WTC11 (cell line): Measurements from ENCODE around the gene ZMYND8. TPM values are rescaled to one million over a fixed set of nuclear protein-coding genes. Genes with fewer than 3 reads are reported as not detected.

Experiments used
- ATAC-seq: fragments of 200-7000 bp; cut with Tn5 transposase; 2 replicates; pipeline ENCODE4 v1.10.0; 2021; ENCODE audit warnings: mild to moderate bottlenecking, moderate library complexity
- CTCF ChIA-PET: fragments of 300-600 bp; sonication (Branson Sonifier 250); formaldehyde crosslinking; loops from one replicate; lab custom pipeline; 2021; ENCODE audit warnings: antibody characterized with exemption; lab: Charles Lee
- POLR2A ChIA-PET: fragments of 350-600 bp; sonication (Branson Sonifier 250); formaldehyde crosslinking; loops from one replicate; lab custom pipeline; 2021; ENCODE audit warnings: antibody characterized with exemption; lab: Charles Lee
- DNase-seq: peaks from one replicate; pipeline ENCODE4 v3.0.0; 2021; ENCODE audit warnings: low spot score
- H3K27ac Mint-ChIP-seq: 2 replicates; pipeline ENCODE4 v1.8.0; 2021; ENCODE audit warnings: mixed read lengths
- H3K27me3 Mint-ChIP-seq: 2 replicates; pipeline ENCODE4 v1.8.0; 2021; ENCODE audit warnings: low read depth, mild to moderate bottlenecking, moderate library complexity, mixed read lengths
- H3K36me3 Mint-ChIP-seq: 2 replicates; pipeline ENCODE4 v1.8.0; 2021; ENCODE audit warnings: mixed read lengths
- H3K4me1 Mint-ChIP-seq: 2 replicates; pipeline ENCODE4 v1.8.0; 2022; ENCODE audit warnings: mixed read lengths
- H3K4me3 Mint-ChIP-seq: 2 replicates; pipeline ENCODE4 v1.8.0; 2021; ENCODE audit warnings: mild to moderate bottlenecking, moderate library complexity, mixed read lengths
- H3K9me3 Mint-ChIP-seq: 2 replicates; pipeline ENCODE4 v1.8.0; 2021; ENCODE audit warnings: mixed read lengths
- ATF2 ChIP-seq: sonication (generic); formaldehyde crosslinking; IDR thresholded peaks from 2 replicates; pipeline ENCODE4 v1.8.1; 2022; ENCODE audit warnings: low read depth, missing genetic modification reagents, borderline replicate concordance
- CBFB ChIP-seq: sonication (generic); formaldehyde crosslinking; IDR thresholded peaks from 2 replicates; pipeline ENCODE4 v1.8.1; 2022; ENCODE audit warnings: mild to moderate bottlenecking, low read depth, missing genetic modification reagents
- CREM ChIP-seq: sonication (generic); formaldehyde crosslinking; IDR thresholded peaks from 2 replicates; pipeline ENCODE4 v1.8.1; 2022; ENCODE audit warnings: mild to moderate bottlenecking, missing genetic modification reagents, moderate library complexity
- E2F4 ChIP-seq: sonication (generic); formaldehyde crosslinking; IDR thresholded peaks from 2 replicates; pipeline ENCODE4 v1.8.1; 2022; ENCODE audit warnings: low read depth, mild to moderate bottlenecking, moderate library complexity, missing genetic modification reagents, borderline replicate concordance
- EMX1 ChIP-seq: fragments of 250-450 bp; sonication (Bioruptor Pico); IDR thresholded peaks from 2 replicates; pipeline ENCODE4 v1.8.0; 2021; ENCODE audit warnings: mild to moderate bottlenecking
- ERG ChIP-seq: fragments of 250-450 bp; sonication (Bioruptor Pico); IDR thresholded peaks from 2 replicates; pipeline ENCODE4 v1.8.0; 2021; ENCODE audit warnings: mild to moderate bottlenecking
- FOXP1 ChIP-seq: sonication (generic); formaldehyde crosslinking; IDR thresholded peaks from 2 replicates; pipeline ENCODE4 v1.8.0; 2022; ENCODE audit warnings: missing genetic modification reagents, mild to moderate bottlenecking, moderate library complexity, borderline replicate concordance
- IRF1 ChIP-seq: sonication (generic); formaldehyde crosslinking; IDR thresholded peaks from 2 replicates; pipeline ENCODE4 v1.8.0; 2023; ENCODE audit warnings: missing genetic modification reagents
- OVOL2 ChIP-seq: fragments of 250-450 bp; sonication (Bioruptor Pico); IDR thresholded peaks from 2 replicates; pipeline ENCODE4 v1.9.0; 2021; ENCODE audit warnings: mild to moderate bottlenecking, borderline replicate concordance
- SMAD4 ChIP-seq: sonication (generic); formaldehyde crosslinking; IDR thresholded peaks from 2 replicates; pipeline ENCODE4 v1.8.0; 2022; ENCODE audit warnings: mild to moderate bottlenecking, missing genetic modification reagents
- SP1 ChIP-seq: sonication (generic); formaldehyde crosslinking; conservative IDR thresholded peaks from 2 replicates; pipeline ENCODE4 v1.8.1; 2022; ENCODE audit warnings: missing genetic modification reagents
- STAT6 ChIP-seq: sonication (generic); formaldehyde crosslinking; conservative IDR thresholded peaks from 2 replicates; pipeline ENCODE4 v1.8.1; 2023; ENCODE audit warnings: mild to moderate bottlenecking, low read depth, missing genetic modification reagents, moderate library complexity
- ZNF263 ChIP-seq: sonication (generic); formaldehyde crosslinking; IDR thresholded peaks from 2 replicates; pipeline ENCODE4 v1.8.1; 2022; ENCODE audit warnings: low read depth, mild to moderate bottlenecking, moderate library complexity, missing genetic modification reagents
- total RNA-seq: library from RNA; stranded (reverse); gene quantifications from 3 replicates; pipeline ENCODE4 v1.2.3, GENCODE V29; 2021
- TF ChIP-seq, protein P1 (sequence below): fragments of 250-450 bp; sonication (Bioruptor Pico); IDR thresholded peaks from 2 replicates; pipeline ENCODE4 v2.1.2; 2022; ENCODE audit warnings: mild to moderate bottlenecking, moderate library complexity
- TF ChIP-seq, protein P2 (sequence below): sonication (generic); formaldehyde crosslinking; IDR thresholded peaks from 2 replicates; pipeline ENCODE4 v1.8.0; 2023; ENCODE audit warnings: mild to moderate bottlenecking, missing genetic modification reagents
- TF ChIP-seq, protein P3 (sequence below): sonication (generic); formaldehyde crosslinking; IDR thresholded peaks from 2 replicates; pipeline ENCODE4 v1.8.1; 2022; ENCODE audit warnings: mild to moderate bottlenecking, missing genetic modification reagents, moderate library complexity, borderline replicate concordance
- TF ChIP-seq, protein P4 (sequence below): fragments of 200-600 bp; IDR thresholded peaks from 2 replicates; pipeline ENCODE4 v1.8.0; 2022; ENCODE audit warnings: antibody characterized with exemption

Gene ZMYND8
- total RNA-seq, 1 experiment from 2014 or later = 114 TPM

DNA sequence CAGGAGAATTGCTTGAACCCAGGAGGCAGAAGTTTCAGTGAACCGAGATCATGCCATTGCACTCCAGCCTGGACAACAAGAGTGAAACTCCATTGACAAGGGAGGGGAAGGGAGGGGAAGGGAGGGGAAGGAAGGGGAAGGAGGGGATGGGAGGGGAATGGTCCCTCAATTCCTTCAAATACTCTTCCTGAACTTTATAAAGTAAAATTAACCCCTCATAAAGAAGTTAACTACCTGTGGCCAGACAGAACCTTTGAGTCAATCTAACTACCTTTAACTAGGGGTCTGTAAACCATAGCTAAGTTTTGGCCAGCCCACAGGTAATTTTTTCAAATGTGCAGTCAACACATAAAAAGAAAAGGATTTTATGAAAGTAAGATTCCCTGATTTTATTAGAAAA is 131.0 kb downstream of the ZMYND8 start (continued):
- no peak for TF ChIP-seq STAT6 (CRISPR knock-in tag)
- no peak for TF ChIP-seq CREM (CRISPR knock-in tag)
- no peak for TF ChIP-seq FOXP1 (CRISPR knock-in tag)
- TF ChIP-seq ATF2 = no peak
- TF ChIP-seq EMX1 = no peak
- TF ChIP-seq, protein P1, sequence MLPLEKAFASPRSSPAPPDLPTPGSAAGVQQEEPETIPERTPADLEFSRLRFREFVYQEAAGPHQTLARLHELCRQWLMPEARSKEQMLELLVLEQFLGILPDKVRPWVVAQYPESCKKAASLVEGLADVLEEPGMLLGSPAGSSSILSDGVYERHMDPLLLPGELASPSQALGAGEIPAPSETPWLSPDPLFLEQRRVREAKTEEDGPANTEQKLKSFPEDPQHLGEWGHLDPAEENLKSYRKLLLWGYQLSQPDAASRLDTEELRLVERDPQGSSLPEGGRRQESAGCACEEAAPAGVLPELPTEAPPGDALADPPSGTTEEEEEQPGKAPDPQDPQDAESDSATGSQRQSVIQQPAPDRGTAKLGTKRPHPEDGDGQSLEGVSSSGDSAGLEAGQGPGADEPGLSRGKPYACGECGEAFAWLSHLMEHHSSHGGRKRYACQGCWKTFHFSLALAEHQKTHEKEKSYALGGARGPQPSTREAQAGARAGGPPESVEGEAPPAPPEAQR = no peak
- TF ChIP-seq, protein P2, sequence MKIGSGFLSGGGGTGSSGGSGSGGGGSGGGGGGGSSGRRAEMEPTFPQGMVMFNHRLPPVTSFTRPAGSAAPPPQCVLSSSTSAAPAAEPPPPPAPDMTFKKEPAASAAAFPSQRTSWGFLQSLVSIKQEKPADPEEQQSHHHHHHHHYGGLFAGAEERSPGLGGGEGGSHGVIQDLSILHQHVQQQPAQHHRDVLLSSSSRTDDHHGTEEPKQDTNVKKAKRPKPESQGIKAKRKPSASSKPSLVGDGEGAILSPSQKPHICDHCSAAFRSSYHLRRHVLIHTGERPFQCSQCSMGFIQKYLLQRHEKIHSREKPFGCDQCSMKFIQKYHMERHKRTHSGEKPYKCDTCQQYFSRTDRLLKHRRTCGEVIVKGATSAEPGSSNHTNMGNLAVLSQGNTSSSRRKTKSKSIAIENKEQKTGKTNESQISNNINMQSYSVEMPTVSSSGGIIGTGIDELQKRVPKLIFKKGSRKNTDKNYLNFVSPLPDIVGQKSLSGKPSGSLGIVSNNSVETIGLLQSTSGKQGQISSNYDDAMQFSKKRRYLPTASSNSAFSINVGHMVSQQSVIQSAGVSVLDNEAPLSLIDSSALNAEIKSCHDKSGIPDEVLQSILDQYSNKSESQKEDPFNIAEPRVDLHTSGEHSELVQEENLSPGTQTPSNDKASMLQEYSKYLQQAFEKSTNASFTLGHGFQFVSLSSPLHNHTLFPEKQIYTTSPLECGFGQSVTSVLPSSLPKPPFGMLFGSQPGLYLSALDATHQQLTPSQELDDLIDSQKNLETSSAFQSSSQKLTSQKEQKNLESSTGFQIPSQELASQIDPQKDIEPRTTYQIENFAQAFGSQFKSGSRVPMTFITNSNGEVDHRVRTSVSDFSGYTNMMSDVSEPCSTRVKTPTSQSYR = no peak
- TF ChIP-seq CBFB = no peak
- TF ChIP-seq IRF1 (CRISPR knock-in tag) = no peak
- TF ChIP-seq, all 79 proteins: peak for 0

DNA sequence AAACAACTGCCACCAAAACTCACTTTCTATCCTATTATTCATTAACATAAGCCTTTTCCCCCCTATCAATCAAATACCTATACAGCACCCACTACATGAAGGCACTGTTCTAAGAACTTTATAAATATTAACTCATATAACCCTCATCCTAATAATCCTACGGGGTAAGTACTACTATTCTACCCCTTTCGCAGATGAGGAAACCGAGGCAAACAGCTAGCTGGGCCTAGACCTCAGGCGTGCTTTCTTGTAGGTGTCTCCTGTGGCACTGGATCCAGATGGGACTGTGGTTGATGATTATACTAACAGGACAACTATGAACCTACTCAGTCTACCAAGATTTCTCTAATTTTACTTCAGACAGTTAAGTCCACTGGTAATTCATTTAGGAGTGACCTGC is 131.6 kb downstream of the ZMYND8 start:
- ATAC-seq (no peak), DNase-seq (no peak)
- no peaks in the 10 kb centered on the region for H3K27me3 Mint-ChIP-seq
- H3K9me3 Mint-ChIP-seq = no peaks in the 10 kb centered on the region
- POLR2A ChIA-PET = no interaction called here
- H3K4me3 Mint-ChIP-seq = no peak overlapping the region
- H3K27ac Mint-ChIP-seq = peak overlapping the region; percentile 84; the same call in 1 of the 2 replicates
- peaks cover 89% of the 10 kb centered on the region for H3K36me3 Mint-ChIP-seq
- H3K4me1 Mint-ChIP-seq = no peaks in the 10 kb centered on the region
- CTCF ChIA-PET = interaction anchor here (1.3 kb wide), 1 partner anchor 16 kb away, joined by 3 read pairs; no protein-coding TSS in a partner anchor
- TF ChIP-seq SP1 (CRISPR knock-in tag) (no peak), ZNF263 (CRISPR knock-in tag) (no peak), OVOL2 (CRISPR knock-in tag) (no peak), ERG (CRISPR knock-in tag) (no peak), E2F4 (CRISPR knock-in tag) (no peak), CBFB (no peak), SMAD4 (CRISPR knock-in tag) (no peak)
- TF ChIP-seq, protein P3, sequence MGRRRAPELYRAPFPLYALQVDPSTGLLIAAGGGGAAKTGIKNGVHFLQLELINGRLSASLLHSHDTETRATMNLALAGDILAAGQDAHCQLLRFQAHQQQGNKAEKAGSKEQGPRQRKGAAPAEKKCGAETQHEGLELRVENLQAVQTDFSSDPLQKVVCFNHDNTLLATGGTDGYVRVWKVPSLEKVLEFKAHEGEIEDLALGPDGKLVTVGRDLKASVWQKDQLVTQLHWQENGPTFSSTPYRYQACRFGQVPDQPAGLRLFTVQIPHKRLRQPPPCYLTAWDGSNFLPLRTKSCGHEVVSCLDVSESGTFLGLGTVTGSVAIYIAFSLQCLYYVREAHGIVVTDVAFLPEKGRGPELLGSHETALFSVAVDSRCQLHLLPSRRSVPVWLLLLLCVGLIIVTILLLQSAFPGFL = no peak
- TF ChIP-seq, protein P4, sequence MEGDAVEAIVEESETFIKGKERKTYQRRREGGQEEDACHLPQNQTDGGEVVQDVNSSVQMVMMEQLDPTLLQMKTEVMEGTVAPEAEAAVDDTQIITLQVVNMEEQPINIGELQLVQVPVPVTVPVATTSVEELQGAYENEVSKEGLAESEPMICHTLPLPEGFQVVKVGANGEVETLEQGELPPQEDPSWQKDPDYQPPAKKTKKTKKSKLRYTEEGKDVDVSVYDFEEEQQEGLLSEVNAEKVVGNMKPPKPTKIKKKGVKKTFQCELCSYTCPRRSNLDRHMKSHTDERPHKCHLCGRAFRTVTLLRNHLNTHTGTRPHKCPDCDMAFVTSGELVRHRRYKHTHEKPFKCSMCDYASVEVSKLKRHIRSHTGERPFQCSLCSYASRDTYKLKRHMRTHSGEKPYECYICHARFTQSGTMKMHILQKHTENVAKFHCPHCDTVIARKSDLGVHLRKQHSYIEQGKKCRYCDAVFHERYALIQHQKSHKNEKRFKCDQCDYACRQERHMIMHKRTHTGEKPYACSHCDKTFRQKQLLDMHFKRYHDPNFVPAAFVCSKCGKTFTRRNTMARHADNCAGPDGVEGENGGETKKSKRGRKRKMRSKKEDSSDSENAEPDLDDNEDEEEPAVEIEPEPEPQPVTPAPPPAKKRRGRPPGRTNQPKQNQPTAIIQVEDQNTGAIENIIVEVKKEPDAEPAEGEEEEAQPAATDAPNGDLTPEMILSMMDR = no peak
